ENCODE data around the gene CNOT2. TPM values are rescaled to one million over a fixed set of nuclear protein-coding genes. Genes with fewer than 3 reads are reported as not detected.

CNOT2 gene
- polyA plus RNA-seq, 1 of the 3 experiments (the other 2 are of a cell fraction): 45.3 TPM

- no peaks in the 10 kb centered on the region for H3K9me3 ChIP-seq
- DNase-seq: no peak
- no peaks in the 10 kb centered on the region for H3K9me2 ChIP-seq
- ChIA-PET CTCF (no interaction called here), POLR2A (no interaction called here)
- WGBS (ENCODE audit: low lambda C conversion rate): 70% methylated on average over 3 of the region's 3 CpGs
- no peaks in the 10 kb centered on the region for H4K20me1 ChIP-seq (ENCODE audit: insufficient read depth)
- TF ChIP-seq ELF1 (IDR thresholded peaks at IDR 0.05) (no peak), IRF3 (IDR thresholded peaks at IDR 0.05; ENCODE audit: low read depth, low read length) (no peak), FOXJ3 (CRISPR knock-in tag; IDR thresholded peaks at IDR 0.05) (no peak), NFIC (IDR thresholded peaks at IDR 0.05; ENCODE audit: borderline replicate concordance) (no peak), GABPA (IDR thresholded peaks at IDR 0.05; ENCODE audit: low read depth) (no peak), SIN3A (IDR thresholded peaks at IDR 0.05; ENCODE audit: borderline replicate concordance, low read depth, low read length) (no peak), MXI1 (IDR thresholded peaks at IDR 0.05; ENCODE audit: low read depth, low read length) (no peak), YY1 (IDR thresholded peaks at IDR 0.05; ENCODE audit: low read depth) (no peak), FOXM1 (IDR thresholded peaks at IDR 0.05; ENCODE audit: low read depth) (no peak), RAD21 (IDR thresholded peaks at IDR 0.05; ENCODE audit: low read length) (no peak), POLR2AphosphoS5 (IDR thresholded peaks at IDR 0.05; ENCODE audit: low read depth, low read length) (no peak), MAX (IDR thresholded peaks at IDR 0.05; ENCODE audit: low read depth) (no peak), EP300 (IDR thresholded peaks at IDR 0.05; ENCODE audit: borderline replicate concordance in 1 of 2, low read depth in 1 of 2, low read length in 1 of 2) (no peak), JUND (IDR thresholded peaks at IDR 0.05) (no peak), PBX3 (IDR thresholded peaks at IDR 0.05) (no peak), TEAD4 (IDR thresholded peaks at IDR 0.05; ENCODE audit: borderline replicate concordance, insufficient read depth) (no peak), RXRA (IDR thresholded peaks at IDR 0.05; ENCODE audit: borderline replicate concordance, low read depth) (no peak)
- H3K4me2 ChIP-seq: no peak overlapping the region
- H3F3A ChIP-seq (replicated peaks; ENCODE audit: insufficient read depth): no peaks in the 10 kb centered on the region
- H3K9ac ChIP-seq: no peak overlapping the region
- no peak overlapping the region for H3K27ac ChIP-seq (ENCODE audit: low read depth in 2 of 2, low read length in 1 of 2)
- H3K27me3 ChIP-seq (ENCODE audit: insufficient read depth): no peaks in the 10 kb centered on the region
- no peak overlapping the region for H2AFZ ChIP-seq (ENCODE audit: low read depth)
- H3K79me2 ChIP-seq (ENCODE audit: insufficient read depth): no peaks in the 10 kb centered on the region
- H3K4me1 ChIP-seq (ENCODE audit: control insufficient read depth in 1 of 2, insufficient read depth in 2 of 2, low read depth in 1 of 2, low read length in 1 of 2): no peaks in the 10 kb centered on the region
- H3K36me3 ChIP-seq (replicated peaks in 1 of 2; ENCODE audit: control insufficient read depth in 1 of 2, insufficient read depth in 2 of 2, low read length in 1 of 2): no peaks in the 10 kb centered on the region
- no peak overlapping the region for H3K4me3 ChIP-seq (ENCODE audit: low read depth in 2 of 2, low read length in 1 of 2)
Measured at GRCh38 chr12:70383886-70384285, 140.7 kb downstream of the CNOT2 start.

GRCh38 chr12:70386771-70387170 lies 143.5 kb downstream of the CNOT2 start:
- H3K4me1 ChIP-seq (ENCODE audit: control insufficient read depth in 1 of 2, insufficient read depth in 2 of 2, low read depth in 1 of 2, low read length in 1 of 2): no peaks in the 10 kb centered on the region
- no peaks in the 10 kb centered on the region for H3K79me2 ChIP-seq (ENCODE audit: insufficient read depth)
- ChIA-PET CTCF (interaction anchor here (1.4 kb wide), 1 partner anchor 508 kb away, joined by 3 read pairs; no protein-coding TSS in a partner anchor), POLR2A (no interaction called here)
- no peak overlapping the region for H3K4me2 ChIP-seq
- no peaks in the 10 kb centered on the region for H3K27me3 ChIP-seq (ENCODE audit: insufficient read depth)
- 76% methylated on average over 1 of the region's 1 CpG for WGBS (ENCODE audit: low lambda C conversion rate)
- no peaks in the 10 kb centered on the region for H3K36me3 ChIP-seq (replicated peaks in 1 of 2; ENCODE audit: control insufficient read depth in 1 of 2, insufficient read depth in 2 of 2, low read length in 1 of 2)
- no peaks in the 10 kb centered on the region for H3K9me3 ChIP-seq
- H4K20me1 ChIP-seq (ENCODE audit: insufficient read depth): no peaks in the 10 kb centered on the region
- H2AFZ ChIP-seq (ENCODE audit: low read depth): no peak overlapping the region
- no peak for TF ChIP-seq TEAD4 (IDR thresholded peaks at IDR 0.05; ENCODE audit: borderline replicate concordance, insufficient read depth)
- TF ChIP-seq RCOR1 (IDR thresholded peaks at IDR 0.05; ENCODE audit: low read length): no peak
- TF ChIP-seq POLR2AphosphoS5 (IDR thresholded peaks at IDR 0.05; ENCODE audit: low read depth, low read length): no peak
- TF ChIP-seq IRF3 (IDR thresholded peaks at IDR 0.05; ENCODE audit: low read depth, low read length): no peak
- no peak for TF ChIP-seq MXI1 (IDR thresholded peaks at IDR 0.05; ENCODE audit: low read depth, low read length)
- no peak for TF ChIP-seq NFIC (IDR thresholded peaks at IDR 0.05; ENCODE audit: borderline replicate concordance)
- TF ChIP-seq GABPA (IDR thresholded peaks at IDR 0.05; ENCODE audit: low read depth): no peak
- no peak for TF ChIP-seq ZBTB33 (IDR thresholded peaks at IDR 0.05; ENCODE audit: borderline replicate concordance, low read depth)
- TF ChIP-seq RXRA (IDR thresholded peaks at IDR 0.05; ENCODE audit: borderline replicate concordance, low read depth): no peak
- H3K9ac ChIP-seq: no peak overlapping the region
- H3F3A ChIP-seq (replicated peaks; ENCODE audit: insufficient read depth): no peaks in the 10 kb centered on the region
- no peak overlapping the region for H3K4me3 ChIP-seq (ENCODE audit: low read depth in 2 of 2, low read length in 1 of 2)
- no peaks in the 10 kb centered on the region for H3K9me2 ChIP-seq
- DNase-seq: no peak
- H3K27ac ChIP-seq (ENCODE audit: low read depth in 2 of 2, low read length in 1 of 2): no peak overlapping the region

All from SK-N-SH (cell line).